UCSD-AML1 (cell line): Measurements from ENCODE around the gene OS9.
"Not testable (repeated sequence)": the region's sequence is repeated elsewhere in the genome, so short reads cannot be mapped to it uniquely, and the experiment has no call there.

ENCODE experiments used
- DNase-seq: peaks from one replicate; lab custom pipeline; 2025; ENCODE audit not compliant: unreplicated experiment; lab: John Stamatoyannopoulos, UW

Gene OS9

GRCh38 chr12:57693317-57693658 lies 644 bp upstream of the OS9 start:
- DNase-seq, result no peak

GRCh38 chr12:57694459-57695019 lies 607 bp downstream of the OS9 start:
- DNase-seq, result no peak

GRCh38 chr12:57695770-57696432 lies 2.0 kb downstream of the OS9 start:
- DNase-seq, result no peak

GRCh38 chr12:57697076-57697475 lies 3.1 kb downstream of the OS9 start:
- no peak for DNase-seq

- no peak for DNase-seq
Observed at GRCh38 chr12:57698414-57698813, 4.5 kb downstream of the OS9 start.

- DNase-seq, result no peak
Observed at GRCh38 chr12:57700317-57700716, 6.4 kb downstream of the OS9 start.

- DNase-seq, result no peak
Observed at GRCh38 chr12:57707250-57707649, 13.3 kb downstream of the OS9 start.

GRCh38 chr12:57708296-57708695 lies 14.4 kb downstream of the OS9 start:
- no peak for DNase-seq

- no peak for DNase-seq
Observed at GRCh38 chr12:57712701-57713100, 18.8 kb downstream of the OS9 start.

GRCh38 chr12:57713209-57713608 lies 19.3 kb downstream of the OS9 start:
- DNase-seq, result no peak

- DNase-seq, result not testable (repeated sequence)
Observed at GRCh38 chr12:57715036-57715748, 21.3 kb downstream of the OS9 start.

- no peak for DNase-seq
Observed at GRCh38 chr12:57715786-57716185, 21.9 kb downstream of the OS9 start.

- DNase-seq, result no peak
Observed at GRCh38 chr12:57716305-57716704, 22.4 kb downstream of the OS9 start.

- no peak for DNase-seq
Observed at GRCh38 chr12:57717131-57717530, 23.2 kb downstream of the OS9 start.

GRCh38 chr12:57717846-57718640 lies 24.1 kb downstream of the OS9 start:
- DNase-seq, result no peak

- no peak for DNase-seq
Observed at GRCh38 chr12:57718641-57719528, 25.0 kb downstream of the OS9 start.

- no peak for DNase-seq
Observed at GRCh38 chr12:57719777-57720605, 26.1 kb downstream of the OS9 start.

GRCh38 chr12:57720606-57721595 lies 27.0 kb downstream of the OS9 start:
- no peak for DNase-seq
